CD4-positive, alpha-beta T cell treated with Interleukin-21 for 1 hour (primary cell): ENCODE data around the gene ZNF555.

Source experiments
- DNase-seq: peaks from one replicate; pipeline ENCODE4 v3.0.0-alpha.2; 2020

Gene ZNF555

GRCh38 chr19:2827022-2827421, 14.3 kb upstream of the ZNF555 start:
- no peak for DNase-seq

GRCh38 chr19:2827840-2828489, 13.3 kb upstream of the ZNF555 start:
- DNase-seq, result no peak

- DNase-seq, result no peak
Observed at GRCh38 chr19:2834294-2834871, 6.9 kb upstream of the ZNF555 start.

GRCh38 chr19:2837430-2837829, 3.8 kb upstream of the ZNF555 start:
- no peak for DNase-seq

GRCh38 chr19:2841855-2842574, 740 bp downstream of the ZNF555 start:
- DNase-seq, result no peak

GRCh38 chr19:2845107-2845506, 3.8 kb downstream of the ZNF555 start:
- DNase-seq, result no peak

- DNase-seq, result no peak
Observed at GRCh38 chr19:2846180-2846894, 5.1 kb downstream of the ZNF555 start.

- no peak for DNase-seq
Observed at GRCh38 chr19:2847507-2847906, 6.2 kb downstream of the ZNF555 start.

GRCh38 chr19:2848616-2849015, 7.3 kb downstream of the ZNF555 start:
- no peak for DNase-seq

- DNase-seq, result no peak
Observed at GRCh38 chr19:2850256-2850925, 9.1 kb downstream of the ZNF555 start.

GRCh38 chr19:2852598-2852997, 11.3 kb downstream of the ZNF555 start:
- no peak for DNase-seq

GRCh38 chr19:2853015-2853606, 11.8 kb downstream of the ZNF555 start:
- DNase-seq, result no peak

GRCh38 chr19:2854849-2855248, 13.6 kb downstream of the ZNF555 start:
- no peak for DNase-seq

GRCh38 chr19:2856457-2857050, 15.3 kb downstream of the ZNF555 start:
- peak; percentile 60 for DNase-seq

GRCh38 chr19:2858864-2859263, 17.6 kb downstream of the ZNF555 start:
- no peak for DNase-seq

- no peak for DNase-seq
Observed at GRCh38 chr19:2863816-2864215, 22.5 kb downstream of the ZNF555 start.

- DNase-seq, result no peak
Observed at GRCh38 chr19:2865334-2866100, 24.2 kb downstream of the ZNF555 start.

- DNase-seq, result no peak
Observed at GRCh38 chr19:2866495-2867024, 25.3 kb downstream of the ZNF555 start.

- DNase-seq, result no peak
Observed at GRCh38 chr19:2867025-2867991, 26.0 kb downstream of the ZNF555 start, which contains the start of gene ZNF556. TSS of gene ZNF556 (plus strand) at chr19:2867335. CDS start at chr19:2867422, 87 bp downstream.

GRCh38 chr19:2869618-2870017, 28.3 kb downstream of the ZNF555 start:
- DNase-seq, result no peak
